ENCODE measurements around the gene ANKRD35. TPM values are rescaled to one million over a fixed set of nuclear protein-coding genes. Genes with fewer than 3 reads are reported as not detected.
"Not testable (repeated sequence)": the region's sequence is repeated elsewhere in the genome, so short reads cannot be mapped to it uniquely, and the experiment has no call there.

Gene ANKRD35
- total RNA-seq, 1 experiment from 2014 or later, result 0.25 TPM

DNA sequence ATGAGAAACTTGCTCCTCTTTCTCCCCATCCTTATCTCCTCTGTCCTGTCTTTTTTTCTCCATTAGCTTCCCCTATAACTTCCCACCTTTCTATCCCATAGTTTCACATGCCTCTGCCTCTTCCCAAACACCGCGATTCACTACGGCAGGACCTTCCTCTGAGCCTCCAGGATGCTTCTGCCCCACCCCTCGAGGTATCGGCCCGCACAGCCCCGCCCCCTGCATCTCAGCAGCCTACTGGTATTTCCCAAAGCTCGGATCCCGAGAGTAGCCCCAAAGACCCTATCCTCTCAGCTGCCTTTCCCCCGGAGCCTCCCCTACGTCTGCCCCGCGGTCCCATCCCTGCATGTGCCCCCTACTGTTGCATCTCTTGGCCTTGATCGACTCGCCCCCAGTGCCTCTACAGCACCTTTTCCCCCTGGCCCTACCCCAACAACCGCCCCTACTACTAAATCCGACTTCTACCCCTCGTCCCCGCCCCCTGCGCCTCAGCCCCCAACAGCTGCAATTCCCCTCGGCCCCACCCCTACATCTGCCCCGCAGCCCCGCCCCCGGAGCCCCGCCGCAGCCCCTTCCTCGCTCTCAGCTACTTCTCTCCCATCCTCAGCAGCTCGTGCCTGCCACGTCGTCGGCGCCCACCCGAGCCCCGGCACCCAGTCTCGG, 27.3 kb downstream of the ANKRD35 start:
- DNase-seq (ENCODE audit: low read depth), result peak; percentile 44

DNA sequence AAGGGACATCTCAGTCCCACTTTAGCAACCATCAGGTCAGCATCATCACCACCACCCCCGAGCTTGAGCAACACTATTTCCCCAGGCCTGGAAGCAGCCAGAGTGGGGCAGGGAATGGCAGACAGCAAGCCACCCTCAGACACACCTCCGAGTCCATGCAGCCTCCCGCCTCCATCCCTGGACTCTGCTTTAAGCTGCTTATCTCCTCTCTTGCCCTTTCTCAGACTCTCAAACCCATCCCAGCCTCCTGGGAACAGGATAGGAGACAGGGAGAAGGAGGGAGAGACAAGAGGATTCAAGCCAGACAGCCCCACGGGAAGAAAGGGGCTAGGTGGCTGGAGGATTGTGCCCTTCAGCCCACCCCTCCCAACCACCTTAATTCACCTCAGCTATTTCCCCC, 28.5 kb downstream of the ANKRD35 start:
- no peak for DNase-seq (ENCODE audit: low read depth)

DNA sequence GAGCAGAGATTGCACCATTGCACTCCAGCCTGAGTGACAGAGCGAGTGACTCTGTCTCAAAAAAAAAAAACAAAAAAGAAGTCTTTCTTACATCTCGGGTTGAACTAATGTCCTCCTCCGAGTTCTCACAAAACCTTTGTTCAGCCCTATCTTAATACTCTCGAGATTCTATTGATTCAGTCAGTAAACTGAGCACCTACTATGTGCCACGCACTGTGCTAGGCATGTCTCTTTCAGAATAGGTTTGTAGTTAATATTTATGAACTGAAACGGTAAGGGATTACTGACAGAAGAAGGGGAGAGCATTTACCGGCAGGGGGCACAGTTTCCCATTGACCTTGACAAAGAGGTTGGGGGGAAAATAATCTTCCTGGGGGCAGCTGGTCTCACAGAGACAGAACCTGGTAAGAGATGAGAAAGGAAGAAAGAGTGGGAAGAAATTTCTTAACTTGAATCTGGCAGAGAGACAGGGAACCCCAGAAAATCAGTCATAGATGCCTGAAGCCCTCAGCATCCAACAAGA, 30.2 kb downstream of the ANKRD35 start:
- DNase-seq (ENCODE audit: low read depth), result no peak

DNA sequence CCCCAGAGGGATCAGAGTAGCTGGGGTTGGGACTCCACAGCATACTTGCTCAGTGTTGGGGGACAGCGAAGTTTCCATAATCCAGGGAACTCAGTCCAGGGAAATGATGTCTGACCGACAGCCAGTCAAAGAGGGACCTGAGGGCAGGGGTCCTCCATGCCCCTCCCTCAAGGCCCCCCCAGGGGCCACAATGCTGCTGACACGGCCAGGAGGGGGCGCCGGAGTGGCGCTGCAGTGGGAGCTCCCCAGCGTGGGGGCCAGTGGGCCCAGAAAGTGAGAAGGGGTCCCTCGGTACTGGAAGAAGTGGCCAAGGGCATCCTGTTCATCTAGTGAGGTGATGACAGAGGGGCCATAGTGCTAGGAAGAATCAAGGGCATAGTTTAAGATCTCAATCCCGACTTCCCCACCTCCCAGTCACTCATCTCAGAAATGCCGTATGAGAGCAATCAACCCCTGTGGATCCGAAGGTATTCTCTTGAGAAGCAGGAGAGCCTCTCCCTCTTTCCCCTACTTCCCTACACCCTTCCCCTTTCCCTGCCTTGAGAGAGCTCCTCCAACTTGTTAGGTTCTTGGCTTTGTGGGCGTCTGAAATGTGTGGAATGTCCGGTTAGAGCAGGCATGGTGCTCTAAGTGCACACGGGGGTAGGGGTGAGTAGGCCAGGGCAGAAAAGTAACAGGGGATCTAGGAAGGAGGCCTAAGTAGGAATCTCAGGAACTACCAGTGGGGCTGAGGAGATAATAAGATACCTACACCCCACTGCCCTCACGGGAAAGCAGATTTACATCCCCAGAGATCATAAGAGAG, 36.1 kb downstream of the ANKRD35 start:
- DNase-seq (ENCODE audit: low read depth), result peak; percentile 91

DNA sequence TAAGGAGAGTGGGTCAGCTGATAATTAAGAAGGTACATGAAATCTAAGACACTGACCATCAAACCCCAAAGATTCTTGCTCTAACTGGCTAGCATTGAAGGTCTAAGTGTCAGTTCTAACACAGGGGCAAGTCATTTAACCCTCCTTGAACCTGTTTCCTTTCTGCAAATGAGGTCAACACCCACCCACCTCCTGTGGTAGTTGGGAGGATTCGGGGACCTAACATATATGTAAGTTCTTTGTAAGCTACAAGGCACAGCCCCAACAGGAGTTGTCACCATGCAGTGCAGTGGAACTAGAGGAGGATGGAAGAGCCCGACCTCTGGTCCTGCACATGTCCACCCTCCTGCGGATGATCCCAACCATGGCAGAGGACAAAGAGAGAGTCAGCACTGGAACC, 37.8 kb downstream of the ANKRD35 start:
- DNase-seq (ENCODE audit: low read depth), result no peak

DNA sequence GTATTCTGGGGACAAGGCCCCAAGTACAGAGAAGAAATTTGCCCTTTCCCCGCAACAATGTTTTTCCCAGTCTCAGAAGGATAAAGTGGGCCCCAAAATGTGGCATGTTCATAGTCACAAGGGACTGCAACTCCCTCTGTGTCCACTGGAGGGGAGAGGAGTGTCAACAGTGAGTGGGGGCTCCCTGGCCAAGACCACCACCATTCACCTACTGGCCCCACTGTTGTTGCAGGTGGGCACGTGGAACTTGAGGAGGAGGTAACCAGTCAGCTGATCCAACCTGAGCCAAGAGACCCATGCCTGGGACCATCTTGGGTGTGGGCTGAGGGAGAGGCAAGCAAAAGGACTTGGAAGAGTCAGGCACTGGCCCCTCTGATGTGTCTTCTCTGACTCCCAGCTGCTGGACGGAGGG, 39.5 kb downstream of the ANKRD35 start:
- DNase-seq (ENCODE audit: low read depth), result peak; percentile 49

DNA sequence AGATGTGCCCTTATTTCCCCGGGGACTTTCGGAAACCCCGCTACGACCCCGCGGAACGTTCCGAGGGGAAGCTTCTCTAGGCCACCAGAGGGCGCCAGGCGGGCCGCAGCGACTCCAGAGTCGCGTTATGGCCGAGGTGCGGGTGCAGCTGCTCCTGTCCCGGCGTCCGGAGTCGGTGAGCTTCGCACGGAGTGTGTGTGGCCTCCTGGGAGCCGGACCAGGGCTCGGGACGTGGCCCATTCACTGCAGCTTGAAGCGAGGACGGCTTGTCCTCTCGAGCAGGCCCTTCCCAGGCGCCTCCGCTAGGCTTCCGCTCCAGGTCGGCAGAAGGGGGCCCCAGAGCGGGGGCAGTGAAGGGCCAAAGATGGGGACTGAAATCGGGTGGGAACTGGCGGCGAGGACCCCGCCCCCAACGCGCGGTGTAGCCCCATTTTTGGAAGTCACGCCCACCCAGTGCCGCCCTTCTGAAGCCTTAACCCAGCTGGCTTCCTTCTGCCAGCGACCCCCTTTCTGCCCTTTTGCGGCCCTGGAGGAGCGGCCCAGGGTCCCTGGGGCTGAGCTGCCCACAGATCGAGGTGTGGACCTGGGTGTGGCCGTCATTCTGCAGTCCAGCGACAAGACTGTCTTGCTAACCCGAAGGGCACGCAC, 40.0 kb downstream of the ANKRD35 start, which contains the start of gene NUDT17:
TSS of gene NUDT17 (plus strand) at position 117 of the 648 bp plus-strand sequence. CDS start at position 128, 11 bp downstream.
- peak; percentile 78 for DNase-seq (ENCODE audit: low read depth)

DNA sequence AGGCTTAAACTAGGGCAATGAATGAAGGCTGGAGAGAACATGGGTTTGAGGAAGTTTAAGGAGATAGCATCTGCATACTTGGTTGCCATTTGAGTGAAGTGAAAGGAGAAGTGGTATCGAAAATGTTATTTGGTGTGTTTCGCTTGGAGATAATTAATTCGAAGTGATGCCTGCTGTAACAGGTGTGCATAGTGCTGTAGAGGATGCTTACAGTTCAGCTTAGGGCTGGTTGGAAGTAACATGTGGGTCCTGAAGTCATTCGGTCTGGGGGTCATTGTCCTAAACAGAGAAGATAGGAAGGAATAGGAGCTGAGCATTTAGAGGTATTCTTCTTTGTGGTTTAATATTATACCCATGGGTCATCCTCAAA, 40.5 kb downstream of the ANKRD35 start:
- no peak for DNase-seq (ENCODE audit: low read depth)

DNA sequence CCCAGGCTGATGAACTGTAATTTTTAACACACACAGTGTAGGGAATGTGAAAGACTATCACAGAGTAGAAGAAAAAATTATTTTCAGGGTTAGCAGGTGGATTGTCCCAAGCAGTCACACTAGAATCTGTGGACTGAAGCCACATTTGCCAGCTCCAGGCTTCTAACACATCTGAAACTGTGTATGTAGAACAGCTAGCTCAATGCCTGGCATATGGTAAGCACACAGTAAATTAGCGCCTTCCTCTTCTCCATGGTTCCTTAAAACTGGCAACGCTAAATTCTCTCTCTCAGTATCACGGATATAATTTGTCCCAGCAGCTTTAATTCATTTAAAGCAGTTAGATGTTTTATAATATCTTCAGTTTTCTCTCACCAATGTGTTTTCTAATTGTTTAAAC, 42.6 kb downstream of the ANKRD35 start:
- no peak for DNase-seq (ENCODE audit: low read depth)

DNA sequence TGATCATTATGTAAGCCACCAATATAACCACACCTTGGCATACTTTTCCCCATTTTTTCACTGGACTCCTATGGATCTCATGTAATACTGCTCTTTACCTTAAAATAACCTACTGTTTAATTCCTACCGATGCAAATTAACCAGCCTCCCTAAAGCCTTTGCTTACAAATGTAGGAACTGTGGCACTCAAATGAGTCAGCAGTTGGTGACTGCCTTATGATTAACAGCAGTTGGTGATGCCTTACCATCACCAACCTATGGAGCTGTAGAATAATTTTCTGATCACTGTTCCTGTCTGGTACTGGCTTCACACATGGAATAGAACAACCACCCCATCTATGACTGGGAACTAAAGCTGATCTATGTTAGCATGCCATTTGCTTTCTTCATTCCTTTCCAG, 48.0 kb downstream of the ANKRD35 start:
- peak; percentile 12 for DNase-seq (ENCODE audit: low read depth)

DNA sequence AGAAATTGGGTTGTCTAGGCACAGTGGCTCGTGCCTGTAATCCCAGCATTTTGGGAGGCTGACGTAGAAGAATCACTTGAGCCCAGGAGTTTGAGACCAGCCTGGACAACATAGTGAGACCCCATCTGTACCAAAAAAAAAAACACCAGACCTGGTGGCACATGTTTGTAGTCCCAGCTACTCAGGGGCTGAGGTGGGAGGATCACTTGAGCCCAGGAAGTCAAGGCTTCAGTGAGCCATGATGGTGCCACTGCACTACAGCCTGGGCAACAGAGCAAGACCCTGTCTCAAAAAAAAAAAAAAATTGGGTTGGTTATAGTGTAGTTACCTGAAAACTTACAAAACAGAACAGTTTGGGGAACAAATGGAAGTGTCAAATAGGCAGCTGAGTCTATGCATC, 54.9 kb downstream of the ANKRD35 start:
- not testable (repeated sequence) for DNase-seq (ENCODE audit: low read depth)

DNA sequence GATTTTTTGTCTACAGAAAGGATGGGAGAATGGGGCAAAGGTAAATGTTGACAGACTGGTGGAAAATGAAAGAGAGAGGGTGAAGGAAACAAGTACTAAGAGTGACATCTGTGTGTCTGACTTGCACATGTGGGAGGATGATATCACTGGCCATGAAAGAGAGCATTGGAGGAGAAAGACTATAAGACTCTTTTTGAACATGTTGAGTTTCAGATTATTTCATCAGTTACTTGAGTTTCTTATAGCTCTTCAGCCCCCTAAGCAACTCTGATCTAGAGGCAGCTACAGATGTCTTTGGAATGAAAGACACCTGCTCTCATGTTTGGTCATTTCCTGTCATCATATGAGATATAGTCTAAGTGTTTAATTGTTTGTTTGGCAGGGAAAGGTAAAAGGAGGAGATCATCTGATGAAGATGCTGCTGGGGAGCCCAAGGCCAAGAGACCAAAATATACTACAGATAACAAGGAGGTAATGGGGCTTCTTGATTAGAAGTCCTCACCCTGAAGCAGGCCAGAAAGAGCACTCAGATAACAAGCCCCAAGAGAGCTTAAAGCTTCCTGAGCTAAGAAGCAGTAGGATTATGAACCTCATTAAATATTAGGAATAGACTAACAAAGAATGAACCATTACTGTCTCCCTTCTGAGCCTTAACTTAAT, 57.2 kb downstream of the ANKRD35 start:
- DNase-seq (ENCODE audit: low read depth), result no peak

DNA sequence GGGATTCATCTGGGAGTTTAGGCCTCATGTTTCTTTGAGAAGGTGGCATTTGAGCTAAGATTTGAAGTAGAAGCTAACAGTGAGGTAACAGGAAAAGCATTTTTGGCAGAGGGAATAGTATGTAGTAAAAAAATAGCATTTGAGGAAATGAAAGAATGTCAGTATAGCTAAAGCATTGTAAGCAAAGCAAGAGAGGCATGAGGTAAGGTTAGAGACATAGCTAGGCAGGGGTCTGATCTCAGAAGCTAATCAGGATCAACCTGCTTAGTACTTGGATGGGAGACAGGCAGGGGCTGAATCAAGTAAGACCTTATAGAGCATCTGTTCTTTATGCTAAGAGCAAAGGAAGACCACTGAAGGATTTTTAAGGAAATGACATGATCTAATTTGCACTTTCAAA, 57.7 kb downstream of the ANKRD35 start:
- no peak for DNase-seq (ENCODE audit: low read depth)

DNA sequence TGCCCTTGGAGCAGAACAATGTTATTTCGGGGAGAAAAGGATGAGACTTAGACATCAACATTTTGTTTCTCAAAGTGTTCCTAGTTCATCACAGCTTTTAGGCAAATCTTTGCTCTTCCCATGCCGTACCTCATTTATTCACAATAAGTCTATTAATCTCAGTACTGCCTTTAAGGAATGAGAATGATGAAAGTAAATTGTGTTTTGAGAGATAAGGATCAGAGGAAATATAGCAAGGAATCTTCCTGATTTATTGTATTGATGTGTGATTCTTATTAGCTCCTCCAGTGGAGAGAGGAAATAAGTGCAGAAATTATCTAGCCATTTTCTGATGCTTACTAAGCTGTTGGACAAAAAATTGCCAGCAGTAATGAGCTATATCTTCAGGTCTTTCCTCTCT, 59.6 kb downstream of the ANKRD35 start:
- no peak for DNase-seq (ENCODE audit: low read depth)

DNA sequence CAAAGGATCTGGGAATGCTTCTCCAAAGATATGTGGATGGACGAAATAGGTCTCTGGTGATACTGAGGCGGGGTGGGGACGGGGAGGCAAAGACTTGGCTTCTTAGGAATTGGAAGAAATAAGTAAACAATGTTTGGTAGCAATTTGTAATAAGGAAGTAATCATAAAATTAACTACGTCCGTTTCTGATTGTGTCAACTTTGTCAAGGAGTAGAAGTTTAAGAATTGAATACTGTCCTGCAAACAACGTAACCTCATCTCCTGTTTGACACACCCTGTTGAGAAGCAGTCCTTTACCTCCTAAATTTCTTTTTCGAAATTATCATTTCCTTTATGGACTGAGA, 61.2 kb downstream of the ANKRD35 start:
- DNase-seq (ENCODE audit: low read depth), result no peak

DNA sequence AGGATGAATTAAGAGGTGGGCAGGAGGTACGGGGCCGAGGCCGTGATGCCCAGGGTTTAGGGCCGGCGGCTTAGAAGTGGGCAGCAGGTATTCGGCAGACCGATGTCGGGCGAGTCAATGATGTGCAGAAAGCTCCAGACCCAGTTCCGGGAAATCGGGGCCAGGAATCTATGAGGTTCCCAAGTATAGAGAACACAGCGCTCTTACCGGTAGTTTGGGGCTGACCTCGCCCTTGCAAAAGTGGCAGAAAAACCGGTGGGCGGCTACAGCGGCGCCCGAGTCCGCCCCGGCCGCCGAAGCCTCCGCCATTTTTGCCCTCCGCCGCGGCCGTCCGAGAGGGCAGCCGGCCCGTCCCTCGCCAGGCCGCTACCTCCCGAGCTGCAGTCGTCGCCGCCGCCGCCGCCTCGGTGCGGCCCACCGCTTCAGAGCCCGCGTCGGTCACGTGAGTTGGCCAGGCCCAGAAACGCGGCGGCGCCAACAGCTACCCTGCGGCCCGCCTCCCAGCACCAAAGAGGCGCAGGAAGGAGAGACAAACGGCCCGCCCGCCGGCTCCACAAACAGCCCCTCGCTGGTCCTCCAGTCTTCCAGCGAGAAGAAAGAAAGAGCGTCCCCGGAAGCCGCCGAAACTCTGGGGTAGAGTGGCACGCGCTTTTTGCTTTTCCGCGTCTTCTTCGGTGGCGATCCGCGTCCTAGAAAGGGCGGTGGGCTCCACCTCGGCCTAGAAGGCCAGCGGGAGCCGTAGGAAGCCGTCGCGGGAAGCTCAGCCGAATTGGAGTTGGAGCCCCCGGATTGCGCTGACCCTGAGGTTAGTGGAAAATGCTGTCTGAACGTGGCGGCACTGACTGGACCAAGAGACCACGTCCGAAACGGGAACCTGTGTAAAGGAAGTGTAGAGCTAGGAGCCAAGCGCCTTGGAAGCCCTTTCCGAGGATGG, 61.8 kb downstream of the ANKRD35 start, which contains the start of the genes POLR3C and RNF115:
TSS of gene POLR3C (plus strand) at position 636 of the 934 bp plus-strand sequence. CDS start 1,577 bp downstream, outside the sequence.
TSS of gene RNF115 (minus strand) at position 531 of the 934 bp plus-strand sequence. CDS start at position 309, 222 bp downstream.
- DNase-seq (ENCODE audit: low read depth), result peak; percentile 94

DNA sequence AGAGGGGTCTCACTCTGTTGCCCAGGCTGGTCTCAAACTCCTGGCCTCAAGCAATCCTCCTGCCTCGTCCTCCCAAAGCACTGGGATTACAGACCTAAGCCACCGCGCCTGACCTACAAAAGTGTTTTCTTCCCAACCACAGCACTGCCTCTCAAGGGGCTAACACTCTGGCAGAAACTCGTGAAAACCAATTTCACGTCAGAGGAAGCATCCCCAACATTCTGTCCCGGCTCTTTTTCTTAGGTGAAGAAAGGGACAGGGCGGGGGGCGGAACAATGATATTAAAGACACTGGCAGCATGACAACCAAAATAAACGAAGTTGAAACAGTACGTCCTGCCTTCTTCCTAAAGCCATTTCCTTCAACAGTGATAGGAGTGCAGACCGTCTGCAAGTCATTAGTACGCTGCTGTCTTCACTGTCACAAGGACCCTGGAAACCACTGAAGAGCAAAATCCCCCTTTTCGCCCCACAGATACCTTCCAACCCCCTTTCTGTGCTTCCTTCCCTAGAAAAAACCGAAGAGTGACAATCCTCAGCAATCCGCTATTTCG, 62.8 kb downstream of the ANKRD35 start:
- DNase-seq (ENCODE audit: low read depth), result not testable (repeated sequence)

DNA sequence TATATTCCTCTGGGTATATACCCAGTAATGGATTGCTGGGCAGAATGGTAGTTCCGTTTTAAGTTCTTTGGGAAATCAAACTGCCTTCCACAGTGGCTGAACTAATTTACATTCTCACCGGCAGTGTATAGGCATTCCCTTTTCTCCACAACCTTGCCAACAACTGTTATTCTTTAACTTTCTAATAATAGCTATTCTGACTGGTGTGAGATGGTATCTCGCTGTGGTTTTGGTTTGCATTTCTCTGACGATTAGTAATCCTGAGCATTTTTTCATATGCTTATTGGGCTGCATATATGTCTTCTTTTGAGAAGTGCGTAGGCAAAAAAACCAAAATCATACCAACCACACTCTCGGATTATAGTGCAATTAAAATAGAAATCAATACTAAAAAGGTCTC, 67.6 kb downstream of the ANKRD35 start:
- peak; percentile 76 for DNase-seq (ENCODE audit: low read depth)
